HG03460 (cell line): ENCODE results near the gene CDK17.
"Not testable (repeated sequence)": the region's sequence is repeated elsewhere in the genome, so short reads cannot be mapped to it uniquely, and the experiment has no call there.

Experiments
- ATAC-seq: cut with Tn5 transposase; IDR thresholded peaks from one replicate; pipeline ENCODE4 v1.9.1; 2021; ENCODE audit not compliant: unreplicated experiment

The CDK17 gene

DNA sequence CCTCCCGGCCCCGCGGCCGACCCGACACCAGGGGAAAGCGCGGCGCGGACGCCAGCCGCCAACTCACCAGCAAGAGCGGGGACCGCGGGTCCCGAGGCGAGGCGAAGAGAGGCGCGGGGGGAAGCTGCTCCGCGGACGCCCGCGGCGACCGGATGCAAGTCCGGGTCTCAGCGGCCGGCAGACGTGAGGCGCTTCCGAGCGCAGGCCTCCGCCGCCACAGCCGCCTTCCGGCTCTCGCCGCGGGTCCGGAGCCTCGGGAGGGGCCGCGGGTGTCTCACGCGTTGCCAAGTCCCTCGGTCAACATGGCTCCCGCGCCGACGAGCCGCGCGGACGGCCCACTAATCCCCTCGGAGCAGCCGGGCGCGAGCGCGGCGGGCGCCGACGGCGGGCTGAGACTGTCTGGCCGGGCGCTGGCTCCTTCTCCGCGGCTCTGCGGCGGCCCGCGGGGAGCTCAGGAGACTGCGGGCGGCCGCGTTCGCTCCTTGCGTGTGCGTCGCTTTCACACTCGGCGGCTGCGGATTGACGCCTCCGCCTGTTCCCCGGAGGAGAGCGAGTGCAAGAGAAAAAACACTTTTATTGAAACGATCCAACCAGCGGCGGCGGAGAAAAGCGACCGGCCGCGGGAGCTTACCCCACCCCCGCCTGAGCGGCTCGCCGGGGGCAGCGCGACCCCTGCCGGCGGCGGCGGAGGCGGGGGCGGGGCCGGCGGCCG, at the start of gene CDK17:
CDK17 (minus strand) TSS at position 521 of the 712 bp plus-strand sequence. CDS start 65,603 bp downstream, outside the sequence.
- ATAC-seq: peak; percentile 45

DNA sequence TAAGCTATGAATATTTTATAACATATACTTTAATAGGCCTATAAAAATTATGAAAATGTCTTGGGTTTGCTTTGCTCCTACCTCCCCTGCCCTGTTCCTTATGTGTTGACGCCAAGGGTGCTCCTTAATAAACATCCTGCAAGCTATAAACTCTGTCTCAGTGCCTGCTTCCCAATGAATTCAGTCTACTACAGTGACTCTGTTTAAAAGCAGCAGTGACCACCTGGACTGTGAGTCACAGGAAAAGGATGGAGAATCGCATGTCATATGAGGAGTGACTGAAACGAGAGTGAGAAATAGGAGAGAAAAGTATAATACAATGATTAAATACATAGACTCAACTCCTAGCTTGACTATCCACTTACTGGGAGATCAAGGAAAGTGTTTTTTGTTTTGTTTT, 48.1 kb upstream of the CDK17 start:
- ATAC-seq: no peak

GRCh38 chr12:96447256-96447655, 47.0 kb upstream of the CDK17 start:
- ATAC-seq: no peak

GRCh38 chr12:96445691-96446583, 45.7 kb upstream of the CDK17 start:
- peak; percentile 92 for ATAC-seq

DNA sequence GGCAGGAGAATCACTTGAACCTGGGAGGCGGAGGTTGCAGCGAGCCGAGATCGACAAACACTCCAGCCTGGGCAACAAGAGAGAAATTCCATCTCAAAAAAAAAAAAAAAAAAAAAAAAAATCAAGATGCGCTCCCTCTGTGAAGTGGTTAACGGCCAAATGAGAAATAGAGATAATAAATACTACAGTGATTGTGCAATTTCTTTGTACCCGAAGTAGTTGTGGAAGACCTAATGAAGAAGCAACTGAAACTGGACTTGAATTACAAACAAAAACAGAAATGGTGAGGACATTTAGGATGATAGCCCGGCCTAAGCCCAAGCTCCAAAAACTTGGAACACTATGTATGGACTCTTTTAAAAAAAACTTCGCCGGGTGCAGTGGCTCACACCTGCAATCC, 44.2 kb upstream of the CDK17 start:
- no peak for ATAC-seq

GRCh38 chr12:96442906-96443305, 42.7 kb upstream of the CDK17 start:
- no peak for ATAC-seq

DNA sequence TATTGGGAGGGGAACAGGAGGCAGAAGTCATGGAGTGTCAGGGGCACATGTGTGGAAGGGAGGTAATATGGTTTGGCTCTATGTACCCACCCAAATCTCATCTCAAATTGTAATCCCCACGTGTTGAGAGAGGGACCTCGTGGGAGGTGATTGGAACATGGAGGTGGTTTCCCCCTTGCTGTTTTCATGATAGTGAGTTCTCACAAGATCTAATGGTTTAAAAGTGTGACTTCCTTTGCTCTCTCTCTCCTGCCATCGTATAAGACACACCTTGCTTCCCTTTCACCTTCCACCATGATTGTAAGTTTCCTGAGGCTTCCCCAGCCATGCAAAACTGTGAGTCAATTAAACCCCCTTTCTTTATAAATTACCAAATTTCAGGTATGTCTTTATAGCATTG, 41.6 kb upstream of the CDK17 start:
- no peak for ATAC-seq

- no peak for ATAC-seq
Observed at GRCh38 chr12:96438330-96438729, 38.1 kb upstream of the CDK17 start.

- no peak for ATAC-seq
Observed at GRCh38 chr12:96437171-96437445, 36.9 kb upstream of the CDK17 start.

DNA sequence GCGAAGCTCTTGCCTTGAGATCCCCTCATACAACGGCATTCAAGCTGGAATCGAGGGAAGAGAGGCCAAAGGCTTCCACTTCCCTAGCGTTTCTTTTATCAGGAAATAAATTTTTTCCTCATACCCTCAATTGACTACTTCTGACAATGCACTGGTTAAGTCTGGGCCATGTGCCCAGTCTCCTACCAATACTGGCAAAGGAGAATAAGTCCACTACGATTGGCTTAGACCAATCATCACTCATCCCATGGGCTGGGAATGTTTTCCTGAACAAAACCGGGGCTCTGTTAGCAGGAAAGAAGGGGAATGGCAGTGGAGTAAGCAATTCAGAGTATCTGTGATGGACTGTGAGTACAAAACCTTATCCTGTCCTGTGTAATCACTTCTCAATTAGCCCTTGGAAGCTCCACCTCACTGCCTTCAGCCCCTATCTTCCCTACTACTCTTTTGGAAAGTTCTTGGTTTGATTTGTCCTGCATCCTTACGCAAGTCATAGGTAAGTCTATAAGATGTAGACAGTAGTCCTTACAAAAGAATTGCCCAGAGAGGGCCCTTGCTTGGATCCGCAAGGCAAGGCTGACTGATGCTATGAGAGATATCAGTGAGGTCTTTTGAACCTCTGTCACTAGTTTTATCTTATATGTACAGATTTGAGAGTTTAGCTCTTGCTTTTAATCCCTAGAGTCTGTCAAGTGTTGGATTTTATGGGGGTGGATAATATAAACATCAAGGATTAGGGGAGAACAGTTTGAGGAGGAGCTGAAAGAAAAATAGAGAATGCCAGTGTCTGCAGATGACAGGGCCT, 36.3 kb upstream of the CDK17 start:
- no peak for ATAC-seq

- peak; percentile 80 for ATAC-seq
Observed at GRCh38 chr12:96434107-96434506, 33.9 kb upstream of the CDK17 start.

DNA sequence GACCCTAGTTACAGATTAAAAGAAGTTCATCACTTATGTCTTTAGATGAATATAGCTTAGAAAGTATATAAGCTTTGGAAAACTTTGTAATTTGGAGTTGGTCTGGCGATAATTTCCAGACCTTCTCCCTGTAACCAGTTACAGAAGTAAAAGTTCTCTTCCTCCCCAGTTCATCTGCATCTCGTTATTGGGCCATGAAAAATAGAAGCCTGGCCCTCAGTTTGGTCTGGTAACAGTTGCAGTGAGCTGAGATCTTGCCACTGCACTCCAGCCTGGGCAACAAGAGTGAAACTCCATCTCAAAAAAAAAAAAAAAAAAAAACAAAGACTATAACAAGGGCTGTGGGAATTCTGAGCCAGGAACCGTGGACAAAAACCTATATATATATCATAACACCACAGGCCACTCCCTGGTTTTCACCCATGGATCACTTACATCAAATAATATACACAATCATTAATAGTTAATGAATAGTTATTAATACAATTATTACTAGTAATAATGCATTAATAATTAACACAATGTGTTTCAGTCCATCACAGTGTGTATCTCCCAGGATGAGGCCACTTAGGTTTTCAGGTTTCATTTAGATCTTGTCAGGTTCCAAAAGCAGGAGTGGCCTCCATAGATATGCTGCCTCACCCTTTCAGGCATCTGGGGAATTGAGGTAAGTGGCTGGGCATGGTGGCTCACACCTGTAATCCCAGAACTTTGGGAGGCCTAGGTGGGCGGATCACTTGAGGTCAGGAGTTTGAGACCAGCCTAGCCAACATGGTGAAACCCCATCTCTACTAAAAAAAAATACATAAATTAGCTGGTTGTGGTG, 32.5 kb upstream of the CDK17 start:
- ATAC-seq: not testable (repeated sequence)

DNA sequence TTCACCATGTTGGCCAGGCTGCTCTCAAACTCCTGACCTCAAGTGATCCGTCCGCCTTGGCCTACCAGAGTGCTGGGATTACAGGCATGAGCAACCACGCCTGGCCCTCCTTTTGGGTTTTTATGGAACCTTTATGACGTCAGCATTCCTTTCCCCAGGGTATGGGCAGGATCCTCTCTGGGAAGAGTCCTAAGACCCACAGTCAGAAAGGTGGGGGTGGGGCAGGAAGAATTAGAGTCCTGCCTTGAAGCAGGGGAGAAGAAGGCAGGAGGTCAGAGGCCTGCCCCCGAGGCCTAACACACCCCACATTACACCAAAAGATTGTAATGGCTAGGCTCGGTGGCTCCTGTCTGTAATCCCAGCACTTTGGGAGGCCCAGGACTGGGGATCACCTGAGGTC, 30.8 kb upstream of the CDK17 start:
- no peak for ATAC-seq

- no peak for ATAC-seq
Observed at GRCh38 chr12:96427269-96427729, 27.1 kb upstream of the CDK17 start.

- ATAC-seq: no peak
Observed at GRCh38 chr12:96425951-96426350, 25.7 kb upstream of the CDK17 start.

- peak; percentile 65 for ATAC-seq
Observed at GRCh38 chr12:96425321-96425720, 25.1 kb upstream of the CDK17 start.

DNA sequence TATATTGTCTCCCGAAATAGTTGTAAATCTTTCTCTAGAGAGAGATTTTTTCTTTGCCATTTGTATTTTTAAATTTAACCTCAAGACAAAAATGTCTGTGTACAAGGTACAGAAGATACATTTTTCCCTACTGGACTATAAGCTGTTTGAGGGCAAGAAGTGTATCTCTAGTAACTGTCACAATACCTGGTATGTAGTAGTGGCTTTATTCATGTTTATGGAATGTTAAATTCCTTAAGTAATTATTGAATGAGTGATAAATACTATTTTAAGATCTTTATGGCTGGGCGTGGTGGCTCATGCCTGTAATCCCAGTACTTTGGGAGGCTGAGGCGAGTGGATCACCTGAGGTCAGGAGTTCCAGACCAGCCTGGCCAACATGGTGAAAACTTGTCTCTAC, 24.4 kb upstream of the CDK17 start:
- no peak for ATAC-seq

DNA sequence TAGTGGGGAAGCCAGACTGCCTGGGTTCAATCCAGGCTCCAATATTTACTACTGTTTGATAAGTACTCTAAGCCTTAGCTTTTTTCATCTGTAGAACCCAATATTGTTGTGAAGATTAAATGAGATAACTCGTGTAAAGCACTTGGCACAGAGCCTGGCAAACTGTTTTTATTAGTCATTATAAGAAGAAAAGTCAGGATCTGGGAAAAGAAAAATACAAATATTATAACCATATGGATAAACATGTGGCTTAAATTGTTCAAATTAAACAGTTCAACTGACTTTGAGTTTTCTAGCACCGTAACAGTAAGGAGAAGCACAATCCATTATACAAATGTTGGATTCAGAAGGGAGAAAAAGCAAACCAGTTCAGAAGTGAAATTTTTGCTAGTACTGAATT, 22.0 kb upstream of the CDK17 start:
- no peak for ATAC-seq

DNA sequence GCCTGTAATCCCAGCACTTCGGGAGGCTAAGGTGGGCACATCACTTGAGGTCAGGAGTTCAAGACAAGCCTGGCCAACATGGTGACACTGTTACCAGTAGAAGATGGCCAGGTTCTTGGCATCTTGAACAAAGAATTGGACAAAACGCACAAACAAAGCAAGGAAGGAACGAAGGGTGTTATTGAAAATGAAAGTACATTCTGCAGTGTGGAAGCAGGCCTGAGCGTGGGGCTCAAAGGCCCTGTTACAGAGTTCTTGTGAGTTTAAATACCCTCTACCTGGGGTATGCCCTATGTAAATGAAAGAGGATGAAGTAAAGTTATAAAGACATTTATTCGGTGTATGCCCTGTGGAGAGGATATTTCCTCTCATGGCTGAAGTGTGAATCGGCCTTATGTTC, 20.8 kb upstream of the CDK17 start:
- no peak for ATAC-seq

DNA sequence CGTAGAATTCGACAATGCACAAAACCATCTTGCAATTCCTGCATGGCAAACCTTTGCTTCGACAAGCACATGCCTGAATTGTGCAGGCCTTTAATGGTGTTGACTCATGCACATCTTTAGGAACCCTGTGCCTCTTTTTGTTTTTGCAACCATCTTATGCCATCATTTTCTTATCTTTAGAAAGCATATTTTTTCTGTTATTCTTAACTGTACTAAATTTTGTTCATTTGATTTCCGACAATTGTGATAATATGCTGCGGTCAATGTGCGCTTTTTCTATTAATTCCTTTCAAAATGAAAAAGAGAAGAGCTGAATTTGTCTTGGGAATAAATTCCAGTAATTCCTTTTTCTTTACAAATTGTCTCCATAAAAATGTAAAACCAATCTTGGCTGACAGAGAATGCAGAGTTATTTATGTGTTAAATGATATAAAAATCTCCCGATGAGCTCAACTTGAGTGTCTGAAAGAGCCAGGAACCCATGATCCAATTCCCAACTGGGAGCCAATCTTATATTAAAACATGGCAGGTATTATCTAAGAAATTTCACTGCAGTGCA, 20.1 kb upstream of the CDK17 start:
- ATAC-seq: no peak
